ENCODE measurements around the gene CTXN1.
"Not testable (repeated sequence)": the region's sequence is repeated elsewhere in the genome, so short reads cannot be mapped to it uniquely, and the experiment has no call there.

Gene CTXN1

DNA sequence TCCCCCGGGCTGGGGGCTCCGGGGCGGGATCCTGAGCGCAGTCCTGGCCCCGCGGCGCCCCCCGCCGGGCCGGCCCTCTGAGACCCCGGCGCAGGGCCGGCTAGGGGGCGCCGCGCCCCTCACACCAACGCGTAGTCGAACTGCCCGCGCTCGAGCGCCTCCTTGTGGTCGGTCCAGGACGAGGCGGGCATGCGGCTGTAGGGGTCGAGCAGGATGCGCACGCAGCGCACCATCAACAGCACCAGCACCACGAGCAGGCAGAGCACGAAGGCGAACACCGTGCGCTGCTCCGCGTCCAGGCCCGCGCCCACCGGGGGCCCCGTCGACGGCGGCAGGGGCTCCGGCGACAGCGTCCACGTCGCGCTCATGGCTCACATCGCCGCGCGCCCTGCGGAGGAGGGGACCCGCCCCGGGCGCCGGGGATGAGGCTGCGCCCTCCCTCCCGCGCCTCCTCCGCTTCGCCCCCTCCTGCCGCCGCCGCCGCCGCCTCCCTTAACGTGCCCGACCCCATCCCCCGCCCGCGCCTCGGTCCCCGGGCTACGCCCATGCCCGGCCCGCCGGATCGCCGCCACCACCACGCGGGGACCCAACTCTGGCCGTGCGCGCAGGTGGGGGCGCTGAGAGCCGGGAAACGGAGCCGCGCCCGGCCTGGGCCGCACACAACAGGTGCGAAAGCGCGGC lies 624 bp downstream of the CTXN1 start:
- DNase-seq (ENCODE audit: low read depth in 2 of 2), result peak; percentile 56 to 64

DNA sequence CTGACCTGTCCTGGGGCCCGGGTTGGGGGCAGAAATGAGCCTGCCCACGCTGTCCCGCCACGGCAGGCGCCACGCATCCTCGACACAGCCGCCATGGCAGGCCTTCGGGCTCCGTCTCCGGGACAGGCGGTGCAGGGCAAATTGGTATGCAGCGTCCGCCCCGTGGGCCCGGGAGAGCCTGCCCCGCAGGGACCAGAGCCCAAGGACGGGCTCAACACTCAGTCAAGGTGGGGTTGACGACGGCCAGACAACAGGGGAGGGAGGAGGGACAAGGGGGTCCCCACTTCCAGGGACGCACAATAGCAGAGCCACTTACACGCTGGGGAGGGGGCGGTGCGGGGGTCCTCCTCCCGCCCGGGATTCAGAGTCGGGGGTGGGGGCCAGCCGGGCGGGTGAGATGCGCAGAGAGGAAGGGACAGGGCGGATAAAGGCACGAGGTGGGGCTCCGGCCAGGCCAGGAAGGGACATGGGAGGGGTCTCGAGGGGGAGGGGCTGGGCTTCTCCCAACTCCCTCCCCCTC lies 1.2 kb downstream of the CTXN1 start:
- no peak for DNase-seq (ENCODE audit: low read depth in 2 of 2)

- DNase-seq (ENCODE audit: low read depth in 2 of 2), result no peak
These were observed 1.7 kb downstream of the CTXN1 start for GRCh38 chr19:7924241-7924640.

DNA sequence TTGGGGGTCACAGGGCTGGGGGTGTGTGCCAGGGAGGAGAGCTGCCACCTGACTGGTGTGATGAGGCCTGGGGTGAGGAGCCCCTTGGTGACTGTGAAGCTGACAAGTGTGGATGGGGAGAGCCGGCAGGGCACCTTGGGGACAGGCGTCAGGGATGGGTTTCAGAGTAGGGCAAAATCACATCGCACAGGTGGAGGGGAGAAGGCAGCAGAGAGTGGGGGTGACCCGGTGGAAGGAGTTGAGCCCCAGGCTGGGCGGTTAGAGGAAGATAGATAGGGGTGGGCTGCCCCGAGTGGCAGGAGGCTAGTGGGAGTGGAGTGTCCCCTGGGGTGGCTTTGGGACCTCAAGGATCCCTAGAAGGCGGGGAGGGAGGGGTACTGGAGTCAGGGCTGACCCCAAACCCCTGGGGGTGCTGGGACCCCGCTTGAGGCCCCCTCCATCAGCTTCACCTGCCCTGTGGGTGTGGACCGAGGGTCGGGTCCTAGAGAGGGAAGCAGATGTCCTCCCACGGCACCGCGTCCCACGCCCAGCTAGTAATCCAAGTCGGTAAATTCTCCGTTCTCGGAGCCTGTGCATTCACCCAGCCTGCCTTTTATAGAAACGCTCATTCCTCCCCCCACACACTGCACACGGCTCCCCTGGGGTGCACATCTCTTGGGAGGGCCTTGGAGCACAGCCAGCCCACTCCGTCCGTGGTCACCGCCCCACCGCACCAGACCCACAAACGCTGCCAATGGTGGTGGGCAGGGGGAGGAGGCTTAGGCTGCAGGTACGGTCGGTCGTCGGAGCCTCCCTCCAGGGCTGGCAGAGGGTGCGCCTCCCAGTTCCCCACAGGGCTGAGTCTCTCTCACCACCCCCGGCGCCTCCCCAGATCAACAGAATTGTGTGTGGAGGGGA lies 2.4 kb downstream of the CTXN1 start:
- no peak for DNase-seq (ENCODE audit: low read depth in 2 of 2)

DNA sequence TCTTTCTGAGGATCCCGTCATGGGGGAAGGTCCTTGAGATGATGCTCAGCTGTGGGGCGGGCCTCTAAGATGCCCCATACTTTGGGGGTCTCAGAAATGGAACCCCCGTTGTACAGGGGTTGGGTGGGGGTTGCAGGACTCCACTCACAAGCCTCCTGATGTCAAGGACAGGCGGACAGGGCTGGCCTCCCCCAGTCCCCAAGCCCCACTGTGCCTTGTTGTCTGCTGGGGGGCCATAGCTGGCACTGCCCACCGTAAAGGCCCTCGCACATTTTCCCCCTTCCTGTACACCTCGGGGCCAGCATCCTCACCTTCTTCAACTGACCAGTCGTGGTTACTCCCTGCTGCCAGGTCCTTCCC lies 3.1 kb downstream of the CTXN1 start:
- DNase-seq (ENCODE audit: low read depth in 2 of 2), result no peak

DNA sequence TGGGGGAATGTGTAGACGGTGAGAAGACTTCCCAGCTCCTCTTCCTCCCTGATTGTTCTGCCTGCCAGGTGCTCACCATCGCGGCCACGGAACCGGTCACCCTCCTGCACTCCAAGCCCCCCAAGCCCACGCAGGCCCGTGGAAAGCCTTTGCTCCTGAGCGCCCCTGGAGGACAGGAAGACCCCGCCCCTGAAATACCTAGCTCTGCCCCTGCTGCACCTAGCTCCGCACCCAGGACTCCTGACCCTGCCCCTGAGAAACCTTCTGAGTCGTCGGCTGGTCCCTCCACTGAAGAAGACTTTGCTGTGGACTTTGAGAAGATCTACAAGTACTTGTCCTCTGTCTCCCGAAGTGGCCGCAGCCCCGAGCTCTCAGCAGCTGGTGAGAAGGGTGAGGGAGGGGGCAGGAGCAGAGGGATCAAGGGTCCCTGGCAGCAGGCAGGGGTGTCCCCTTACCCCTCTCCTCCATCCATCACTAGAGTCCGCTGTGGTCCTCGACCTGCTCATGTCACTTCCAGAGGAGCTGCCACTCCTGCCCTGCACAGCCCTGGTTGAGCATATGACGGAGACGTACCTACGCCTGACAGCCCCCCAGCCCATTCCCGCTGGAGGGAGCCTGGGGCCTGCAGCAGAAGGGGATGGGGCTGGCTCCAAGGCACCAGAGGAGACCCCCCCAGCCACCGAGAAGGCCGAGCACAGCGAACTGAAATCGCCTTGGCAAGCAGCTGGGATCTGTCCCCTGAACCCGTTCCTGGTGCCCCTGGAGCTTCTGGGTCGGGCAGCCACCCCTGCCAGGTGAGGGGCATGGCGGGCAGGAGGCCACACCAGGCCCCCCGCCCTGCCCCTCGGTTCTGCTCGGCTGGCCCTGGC lies 3.7 kb downstream of the CTXN1 start:
- no peak for DNase-seq (ENCODE audit: low read depth in 2 of 2)

DNA sequence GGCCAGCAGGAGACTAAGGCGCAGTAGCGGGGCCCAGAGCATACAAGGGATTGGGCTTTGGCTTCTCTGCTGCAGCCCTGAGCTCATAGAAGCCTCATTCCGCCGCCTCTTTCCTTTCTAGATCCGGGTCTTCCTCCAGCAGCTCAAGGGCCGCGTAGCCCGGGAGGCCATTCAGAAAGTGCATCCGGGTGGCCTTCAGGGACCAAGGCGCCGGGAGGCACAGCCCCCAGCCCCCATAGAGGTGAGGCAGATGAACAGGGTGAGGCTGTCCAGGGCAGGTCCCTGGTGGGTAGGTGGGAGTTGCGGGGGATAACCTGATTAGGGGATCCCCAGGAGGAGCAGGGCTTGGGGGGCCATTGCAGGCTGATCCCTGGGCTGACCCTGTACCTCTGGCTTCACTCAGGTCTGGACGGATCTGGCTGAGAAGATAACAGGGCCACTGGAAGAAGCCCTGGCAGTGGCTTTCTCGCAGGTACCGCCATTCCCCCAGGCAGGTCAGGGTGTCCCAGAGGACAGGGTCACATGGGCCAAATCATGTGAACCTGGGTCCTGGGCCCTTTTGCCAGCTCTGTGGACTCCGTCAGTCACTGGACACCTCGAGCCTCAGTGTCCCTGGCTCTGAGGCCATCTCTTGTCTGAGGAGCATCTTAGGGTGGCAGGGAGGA lies 4.5 kb downstream of the CTXN1 start:
- no peak for DNase-seq (ENCODE audit: low read depth in 2 of 2)

GRCh38 chr19:7920519-7921301 lies 5.2 kb downstream of the CTXN1 start:
- DNase-seq (ENCODE audit: low read depth in 2 of 2), result peak; percentile 99 to 100

GRCh38 chr19:7919610-7920518 lies 6.1 kb downstream of the CTXN1 start, which contains the start of gene SNAPC2:
SNAPC2 (plus strand) TSS chr19:7920338; CDS start chr19:7920367, 29 bp downstream.
- DNase-seq (ENCODE audit: low read depth in 2 of 2), result peak; percentile 92

DNA sequence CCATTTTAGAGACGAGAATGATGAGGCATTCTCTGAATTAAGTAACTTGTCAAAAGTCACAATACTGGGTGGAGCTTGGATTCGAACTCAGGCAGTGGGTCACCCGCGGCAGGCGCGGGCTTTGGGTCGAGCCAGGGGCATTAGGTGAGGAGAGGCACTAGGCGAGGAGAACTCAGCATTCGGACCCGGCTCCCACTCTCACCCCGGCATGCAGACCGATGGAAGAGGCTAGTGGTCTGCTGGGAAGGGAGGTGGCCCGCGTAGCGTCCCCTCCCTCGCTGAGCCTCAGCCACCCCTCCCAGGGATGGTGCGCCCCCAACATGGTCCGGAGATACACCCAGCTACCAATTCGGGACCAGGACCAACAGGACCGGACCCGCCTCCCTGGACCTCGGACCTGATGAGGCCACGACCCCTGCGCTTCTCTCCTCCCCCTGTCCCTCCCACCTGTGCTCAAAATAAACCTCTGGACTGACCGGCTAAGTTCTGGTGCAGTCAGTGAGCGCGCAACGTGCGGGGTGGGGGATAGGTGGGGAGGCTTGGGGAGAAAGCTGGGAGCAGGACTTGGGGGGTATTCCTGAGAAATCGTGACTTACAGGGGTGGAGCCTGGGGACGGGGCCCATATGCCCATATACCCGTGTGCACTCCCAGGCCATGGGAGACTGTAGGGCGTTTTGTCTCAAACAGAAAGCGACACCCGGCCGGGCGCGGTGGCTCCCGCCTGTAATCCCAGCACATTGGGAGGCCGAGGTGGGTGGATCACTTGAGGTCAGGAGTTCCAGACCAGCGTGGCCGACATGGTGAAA lies 7.1 kb downstream of the CTXN1 start:
- DNase-seq (ENCODE audit: low read depth in 2 of 2), result no peak

DNA sequence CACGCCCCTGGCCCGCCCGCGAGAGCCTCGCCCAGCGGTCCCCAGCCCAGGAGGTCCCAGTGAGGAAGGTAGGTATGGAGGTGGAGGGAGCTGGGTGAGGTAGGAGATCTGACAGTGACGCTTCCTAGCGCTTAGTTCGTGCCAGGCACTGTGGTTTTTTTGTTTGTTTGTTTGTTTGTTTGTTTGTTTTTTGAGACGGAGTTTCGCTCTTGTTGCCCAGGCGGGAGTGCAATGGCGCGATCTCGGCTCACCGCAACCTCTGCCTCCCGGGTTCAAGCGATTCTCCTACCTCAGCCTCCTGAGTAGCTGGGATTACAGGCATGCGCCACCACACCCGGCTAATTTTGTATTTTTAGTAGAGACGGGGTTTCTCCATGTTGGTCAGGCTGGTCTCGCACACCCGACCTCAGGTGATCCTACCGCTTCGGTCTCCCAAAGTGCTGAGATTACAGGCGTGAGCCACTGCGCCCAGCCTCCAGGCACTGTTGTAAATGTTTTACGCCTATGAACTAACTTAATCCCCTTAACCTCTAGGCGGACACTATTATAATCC lies 7.8 kb downstream of the CTXN1 start:
- not testable (repeated sequence) for DNase-seq (ENCODE audit: low read depth in 2 of 2)

DNA sequence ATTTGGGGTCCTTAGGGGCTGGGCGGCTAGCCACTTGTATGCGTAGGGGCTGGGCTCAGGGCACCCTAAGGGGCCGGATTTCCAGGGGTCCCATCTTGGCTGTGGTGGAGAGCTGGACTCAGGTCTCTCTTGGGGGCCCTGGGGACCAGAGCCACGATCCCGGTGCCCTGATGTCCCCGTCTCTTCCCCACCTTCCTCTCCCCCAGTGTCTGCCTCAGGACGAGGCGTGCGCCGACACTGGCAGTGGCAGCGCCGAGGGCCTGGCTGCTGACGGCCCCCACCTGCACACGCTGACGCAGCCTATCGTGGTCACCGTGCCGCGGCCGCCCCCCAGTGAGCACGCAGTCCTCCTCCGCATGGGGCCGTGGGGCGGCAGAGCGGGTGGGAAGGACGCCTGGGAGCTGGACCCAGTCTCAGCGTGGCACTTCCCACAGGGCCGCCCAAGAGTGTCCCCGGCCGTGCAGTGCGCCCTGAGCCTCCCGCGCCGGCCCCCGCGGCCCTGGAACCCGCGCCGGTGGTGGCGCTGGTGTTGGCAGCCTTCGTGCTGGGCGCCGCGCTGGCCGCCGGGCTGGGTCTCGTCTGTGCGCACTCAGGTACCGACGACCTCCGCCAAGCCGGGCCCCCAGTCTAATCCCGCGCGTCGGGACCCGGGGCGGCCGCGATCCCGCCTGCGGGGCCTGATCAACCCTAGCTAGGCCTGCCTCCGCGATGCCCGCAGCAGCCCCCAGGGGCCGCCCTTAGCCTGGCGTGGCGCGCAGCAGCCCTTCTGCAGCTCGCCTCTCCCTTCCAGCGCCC lies 8.5 kb downstream of the CTXN1 start:
- DNase-seq (ENCODE audit: low read depth in 2 of 2), result no peak

DNA sequence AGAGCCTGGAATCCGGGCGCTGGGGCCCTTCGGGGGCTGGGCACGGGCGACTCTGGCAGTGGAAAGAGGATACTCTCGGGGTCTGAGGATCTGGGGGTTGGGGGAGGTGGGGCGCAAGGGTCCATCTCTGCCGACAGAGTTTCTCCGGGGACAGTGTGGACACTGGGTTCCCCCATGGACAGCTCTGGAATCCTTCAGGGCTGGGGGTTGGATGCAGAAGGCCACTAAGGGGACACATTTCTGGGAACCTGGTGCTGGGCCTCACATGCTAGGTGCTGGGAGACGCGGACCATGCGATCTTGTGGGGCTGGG lies 9.0 kb downstream of the CTXN1 start:
- no peak for DNase-seq (ENCODE audit: low read depth in 2 of 2)

GRCh38 chr19:7916103-7916954 lies 9.6 kb downstream of the CTXN1 start:
- DNase-seq (ENCODE audit: low read depth in 2 of 2), result no peak

- no peak for DNase-seq (ENCODE audit: low read depth in 2 of 2)
These were observed 10.5 kb downstream of the CTXN1 start for GRCh38 chr19:7915250-7916102.

DNA sequence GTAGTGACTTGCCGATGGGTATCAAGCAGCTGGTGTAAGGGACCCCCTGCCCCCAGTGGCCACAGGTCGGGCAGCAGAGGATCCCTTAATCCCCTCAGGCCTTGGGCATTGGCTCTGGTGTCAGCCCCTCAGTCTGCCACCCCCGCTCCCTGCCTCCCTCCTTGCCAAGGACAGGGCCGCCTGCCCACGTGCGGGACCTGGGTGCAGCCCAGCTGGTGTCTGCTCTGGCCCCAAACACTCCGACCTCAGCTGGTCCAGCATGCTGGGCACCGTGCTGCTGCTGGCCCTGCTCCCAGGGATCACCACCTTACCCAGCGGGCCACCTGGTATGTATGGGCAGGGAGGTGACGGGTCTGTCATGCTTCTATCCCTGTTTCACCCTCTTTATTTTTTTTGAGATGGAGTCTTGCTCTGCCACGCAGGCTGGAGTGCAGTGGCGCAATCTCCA lies 11.3 kb downstream of the CTXN1 start, which contains the start of gene TGFBR3L:
TSS of gene TGFBR3L (plus strand) at position 233 of the 448 bp plus-strand sequence.
- DNase-seq (ENCODE audit: low read depth in 2 of 2), result no peak

Measured in stimulated activated CD8-positive, alpha-beta memory T cell treated with anti-CD3 and anti-CD28 coated beads, Interleukin-2, amount 100 ng/mL, for 1 hour (primary cell).